ENCODE results near the gene BICC1. TPM values are rescaled to one million over a fixed set of nuclear protein-coding genes. Genes with fewer than 3 reads are reported as not detected.

The BICC1 gene
- total and polyA plus RNA-seq, 2 donors (not counting 3 experiments of a cell fraction or from before 2014, with no cell fraction given), result 0.06 to 0.29 TPM

GRCh38 chr10:58565271-58565670 is 52.6 kb downstream of the BICC1 start:
- Histone ChIP-seq H3K4me1 (ENCODE audit: control insufficient read depth, extremely low read depth, insufficient read depth, low read length) (no peaks in the 10 kb centered on the region), H3K4me3 (replicated peaks in 1 of 3; ENCODE audit: insufficient read depth in 1 of 3, low read depth in 1 of 3, low read length in 3 of 3) (no peak overlapping the region), H3K9me1 (replicated peaks; ENCODE audit: control insufficient read depth, extremely low read depth, insufficient read depth, low read length) (no peaks in the 10 kb centered on the region), H3K27ac (ENCODE audit: insufficient read depth, low read depth, low read length) (no peak overlapping the region), H3K9me3 (replicated peaks; ENCODE audit: control insufficient read depth, insufficient read depth, low read length) (no peaks in the 10 kb centered on the region), H3K27me3 (ENCODE audit: control insufficient read depth in 2 of 2, insufficient read depth in 2 of 2, low read length in 2 of 2) (no peaks in the 10 kb centered on the region), H3K9ac (replicated peaks; ENCODE audit: extremely low read depth, insufficient read depth, low read length) (no peak overlapping the region), H3K4me2 (ENCODE audit: insufficient read depth, low read length) (no peak overlapping the region), H3K36me3 (ENCODE audit: control insufficient read depth in 2 of 2, extremely low read depth in 1 of 2, insufficient read depth in 2 of 2, low read length in 2 of 2) (no peaks in the 10 kb centered on the region), H4K20me1 (replicated peaks; ENCODE audit: control insufficient read depth, extremely low read depth, insufficient read depth, low read length) (no peaks in the 10 kb centered on the region), H3K79me2 (ENCODE audit: control insufficient read depth, insufficient read depth, low read length) (no peaks in the 10 kb centered on the region), H2AFZ (ENCODE audit: low read depth, low read length) (no peak overlapping the region)
- BruUV-seq (replicated peaks), result no TSS peak
- FAIRE-seq (no peak), DNase-seq (ENCODE audit: low read depth, low spot score) (no peak)
- no peak for TF ChIP-seq JUN (IDR thresholded peaks at IDR 0.05; ENCODE audit: borderline replicate concordance, insufficient read depth, insufficient read length, low read depth)
- TF ChIP-seq POLR2A (IDR thresholded peaks at IDR 0.05; ENCODE audit: low read depth, low read length), result no peak
- TF ChIP-seq, protein P1, sequence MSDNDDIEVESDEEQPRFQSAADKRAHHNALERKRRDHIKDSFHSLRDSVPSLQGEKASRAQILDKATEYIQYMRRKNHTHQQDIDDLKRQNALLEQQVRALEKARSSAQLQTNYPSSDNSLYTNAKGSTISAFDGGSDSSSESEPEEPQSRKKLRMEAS (IDR thresholded peaks at IDR 0.05; ENCODE audit: insufficient read depth, insufficient read length), result no peak
- TF ChIP-seq EZH2 (IDR thresholded peaks at IDR 0.05; ENCODE audit: borderline replicate concordance, low read depth, low read length, severe bottlenecking), result no peak
- TF ChIP-seq GATA2 (IDR thresholded peaks at IDR 0.05; ENCODE audit: insufficient read depth, insufficient read length, low read depth, low read length), result no peak
- TF ChIP-seq FOS (IDR thresholded peaks at IDR 0.05; ENCODE audit: borderline replicate concordance, insufficient read depth, low read length), result no peak
- no peak for TF ChIP-seq MYC (IDR thresholded peaks at IDR 0.05; ENCODE audit: low read depth, low read length)
- TF ChIP-seq POLR2AphosphoS5 (IDR thresholded peaks at IDR 0.05; ENCODE audit: insufficient read depth, low read depth, low read length), result no peak
- TF ChIP-seq CTCF (IDR thresholded peaks at IDR 0.05; ENCODE audit: extremely low read depth in 1 of 2, insufficient read depth in 1 of 2, low read depth in 1 of 2, low read length in 2 of 2), result no peak
- dilution Hi-C loops (cut with MboI; ENCODE audit: extremely low pct_ligation_motif_present, low sequenced_read_pairs), result no loop called here
- intact Hi-C loops (cut with micrococcal nuclease), result loop anchor here (10.0 kb wide), 1 partner anchor 1200 kb away; no protein-coding TSS in a partner anchor
- ChIA-PET POLR2A (no interaction called here), CTCF (interaction anchor here (0.6 kb wide), 1 partner anchor 25 kb away, joined by 3 read pairs; no protein-coding TSS in a partner anchor)
